ENCODE data around the gene MTARC1.

The MTARC1 gene

DNA sequence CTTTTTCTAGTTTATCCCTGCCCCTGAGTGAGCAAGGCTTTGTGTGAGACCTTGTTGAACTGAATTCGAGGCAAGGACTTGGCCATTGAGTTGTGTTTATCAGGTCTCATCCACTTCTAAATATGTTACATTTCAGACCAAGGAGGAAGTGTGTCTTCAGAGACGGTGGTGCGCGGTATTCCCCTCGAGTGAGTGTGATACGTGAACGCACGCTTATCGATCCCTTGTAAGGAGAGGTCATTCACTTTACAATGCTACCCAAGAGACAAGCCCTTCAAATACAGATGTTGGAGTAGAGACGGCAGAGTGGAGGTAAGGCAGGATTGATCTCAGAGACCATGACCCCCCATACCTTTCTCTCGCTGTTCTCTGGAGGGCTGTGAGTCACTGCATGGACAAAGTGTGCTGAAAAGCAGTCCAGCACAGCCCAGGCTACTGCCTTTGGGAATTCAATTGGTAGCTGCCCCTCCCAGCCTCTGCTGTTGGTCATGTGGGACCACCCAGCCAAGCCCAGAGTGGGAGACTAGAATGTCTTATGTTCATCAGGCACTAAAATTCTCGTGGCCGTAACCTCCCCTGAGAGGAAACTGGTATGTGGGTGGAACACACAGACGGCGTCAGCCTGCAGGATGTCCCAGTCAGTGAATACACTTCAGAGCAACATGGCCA, 16.3 kb upstream of the MTARC1 start:
- FAIRE-seq (no peak), DNase-seq (ENCODE audit: low spot score) (no peak)

DNA sequence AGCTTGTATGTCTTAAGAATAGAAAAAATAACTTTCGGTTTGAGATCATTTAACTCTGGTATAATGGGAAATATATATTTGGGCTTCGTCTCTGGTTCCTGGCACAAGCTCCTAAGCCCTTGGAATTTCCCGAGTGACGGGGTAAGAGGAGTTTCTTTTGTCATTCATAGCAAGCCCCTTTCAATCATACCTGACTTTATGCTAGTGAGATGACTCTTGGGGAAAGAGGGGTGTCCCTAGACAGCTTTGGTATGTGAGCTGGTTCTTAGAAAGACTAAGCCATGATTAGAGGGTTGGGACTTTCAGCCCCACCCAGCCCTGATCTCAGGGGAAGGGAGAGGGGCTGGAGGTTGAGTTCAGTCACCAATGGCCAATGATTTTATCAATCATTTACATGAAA, 13.9 kb upstream of the MTARC1 start:
- no peak for FAIRE-seq
- DNase-seq (ENCODE audit: low spot score), result no peak

DNA sequence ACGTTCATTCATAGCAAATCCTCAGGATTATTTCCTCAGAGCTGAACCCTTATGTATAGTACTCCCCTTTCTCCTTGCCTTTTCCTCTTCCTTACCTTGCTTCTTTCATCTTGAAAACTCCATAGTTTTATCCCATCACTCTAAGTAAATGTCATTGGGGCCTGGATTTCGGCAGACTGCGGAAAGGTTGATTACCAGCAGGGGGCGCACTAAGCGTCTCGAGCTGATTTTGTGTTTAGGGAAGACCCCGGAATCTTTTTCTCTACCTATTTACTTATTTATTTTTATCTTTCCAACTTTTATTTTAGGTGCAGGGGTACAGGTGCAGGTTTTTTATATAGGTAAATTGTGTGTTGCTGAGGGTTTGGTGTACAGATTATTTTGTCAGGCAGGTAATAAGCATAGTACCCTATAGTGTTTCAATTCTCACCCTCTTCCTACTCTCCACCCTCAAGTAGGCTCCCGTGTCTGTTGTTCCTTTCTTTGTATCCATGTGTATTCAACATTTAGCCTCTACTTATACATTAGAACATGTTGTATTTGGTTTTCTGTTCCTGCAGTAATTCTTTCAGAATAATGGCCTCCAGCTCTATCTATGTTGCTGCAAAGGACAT, 11.4 kb upstream of the MTARC1 start:
- FAIRE-seq, result no peak

DNA sequence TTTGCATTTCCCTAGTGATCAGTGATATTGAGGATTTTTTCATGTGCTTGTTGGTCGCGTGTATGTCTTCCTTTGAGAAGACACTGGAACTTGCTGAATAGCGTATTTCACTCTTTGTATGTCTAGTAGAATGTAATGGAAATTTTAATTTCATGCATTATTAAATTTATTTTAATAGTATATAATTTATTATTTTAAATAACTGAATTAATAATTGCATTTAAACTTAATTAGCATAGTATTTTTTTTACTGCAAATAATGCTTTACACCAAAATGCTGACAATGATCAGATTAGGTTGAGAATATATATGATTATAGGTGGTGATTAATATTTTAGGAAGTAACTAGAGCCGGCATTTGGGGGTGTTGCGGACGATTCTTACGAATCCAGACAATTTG, 10.5 kb upstream of the MTARC1 start:
- DNase-seq (ENCODE audit: low spot score) (no peak), FAIRE-seq (no peak)

More for the DNA sequence above, 11.4 kb upstream of the MTARC1 start:
- DNase-seq (ENCODE audit: low spot score), result peak; percentile 46

DNA sequence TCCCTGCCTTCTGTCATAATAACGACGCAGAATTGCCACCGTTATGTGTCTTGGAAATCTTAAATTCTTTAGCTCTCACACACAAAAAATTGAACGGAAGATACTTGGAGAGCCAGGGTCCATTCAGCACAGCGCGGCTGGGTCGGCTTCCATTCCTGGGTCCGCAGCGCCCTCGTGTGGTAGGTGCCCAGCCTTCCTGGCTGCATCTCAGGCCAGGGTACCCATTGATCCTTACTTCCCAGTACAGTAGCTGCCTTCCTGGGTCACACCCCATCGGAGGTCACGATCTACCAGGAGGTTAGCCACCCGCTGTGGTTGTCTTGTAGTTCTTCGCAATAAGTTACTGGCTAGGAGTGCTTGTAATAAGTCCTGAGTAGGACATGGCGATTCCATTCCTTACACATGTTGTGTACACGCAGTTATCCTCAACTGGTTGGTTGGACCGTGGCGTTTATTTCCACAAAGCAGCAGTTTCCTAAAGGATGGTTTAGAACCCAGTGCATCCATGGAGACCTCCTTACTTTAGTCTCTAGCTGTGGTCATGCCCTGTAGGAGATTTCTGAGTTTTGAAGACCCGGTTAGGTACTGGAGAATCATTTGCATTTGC, 9.9 kb upstream of the MTARC1 start:
- peak; percentile 85 for DNase-seq (ENCODE audit: low spot score)
- peak; percentile 65 for FAIRE-seq

DNA sequence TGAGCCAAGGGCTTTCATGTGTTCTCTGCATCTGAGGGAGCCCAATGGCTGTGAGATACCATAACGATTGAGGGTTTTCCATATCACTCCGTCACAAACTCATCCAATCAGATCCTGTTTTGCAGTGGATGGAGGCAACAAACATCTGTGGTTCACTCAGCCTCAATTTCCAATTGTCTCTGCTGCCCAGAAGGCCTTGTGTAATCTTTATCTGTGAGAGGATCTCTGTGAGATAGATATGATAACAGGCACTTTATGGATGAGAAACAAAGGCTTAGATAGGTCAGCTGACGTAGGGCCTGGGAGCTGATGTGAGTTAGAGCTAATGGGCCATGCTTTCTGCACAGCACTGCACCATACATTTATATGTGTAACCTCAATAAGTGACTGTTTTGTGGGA, 3.3 kb upstream of the MTARC1 start:
- DNase-seq (ENCODE audit: low spot score), result no peak
- FAIRE-seq, result no peak

DNA sequence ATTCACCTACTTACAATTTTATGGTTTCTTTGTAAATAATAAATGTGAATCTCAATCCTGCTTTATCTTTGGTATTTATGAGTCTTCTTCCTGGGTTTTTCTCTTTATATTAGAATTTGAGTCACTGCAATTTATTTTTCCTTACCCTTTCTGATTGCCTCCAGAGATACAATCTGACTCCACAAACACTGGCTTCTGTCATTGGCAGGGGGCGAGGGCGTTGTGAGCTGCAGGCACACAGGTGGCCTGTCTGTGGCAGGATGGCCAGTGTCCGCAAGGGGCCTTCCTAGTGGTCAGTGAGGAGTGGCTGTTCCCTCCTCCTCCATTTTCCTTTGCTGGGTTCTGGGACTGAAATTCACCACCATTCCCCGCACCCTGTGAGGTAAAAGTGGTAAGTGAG, 2.0 kb upstream of the MTARC1 start:
- DNase-seq (ENCODE audit: low spot score) (no peak), FAIRE-seq (no peak)

DNA sequence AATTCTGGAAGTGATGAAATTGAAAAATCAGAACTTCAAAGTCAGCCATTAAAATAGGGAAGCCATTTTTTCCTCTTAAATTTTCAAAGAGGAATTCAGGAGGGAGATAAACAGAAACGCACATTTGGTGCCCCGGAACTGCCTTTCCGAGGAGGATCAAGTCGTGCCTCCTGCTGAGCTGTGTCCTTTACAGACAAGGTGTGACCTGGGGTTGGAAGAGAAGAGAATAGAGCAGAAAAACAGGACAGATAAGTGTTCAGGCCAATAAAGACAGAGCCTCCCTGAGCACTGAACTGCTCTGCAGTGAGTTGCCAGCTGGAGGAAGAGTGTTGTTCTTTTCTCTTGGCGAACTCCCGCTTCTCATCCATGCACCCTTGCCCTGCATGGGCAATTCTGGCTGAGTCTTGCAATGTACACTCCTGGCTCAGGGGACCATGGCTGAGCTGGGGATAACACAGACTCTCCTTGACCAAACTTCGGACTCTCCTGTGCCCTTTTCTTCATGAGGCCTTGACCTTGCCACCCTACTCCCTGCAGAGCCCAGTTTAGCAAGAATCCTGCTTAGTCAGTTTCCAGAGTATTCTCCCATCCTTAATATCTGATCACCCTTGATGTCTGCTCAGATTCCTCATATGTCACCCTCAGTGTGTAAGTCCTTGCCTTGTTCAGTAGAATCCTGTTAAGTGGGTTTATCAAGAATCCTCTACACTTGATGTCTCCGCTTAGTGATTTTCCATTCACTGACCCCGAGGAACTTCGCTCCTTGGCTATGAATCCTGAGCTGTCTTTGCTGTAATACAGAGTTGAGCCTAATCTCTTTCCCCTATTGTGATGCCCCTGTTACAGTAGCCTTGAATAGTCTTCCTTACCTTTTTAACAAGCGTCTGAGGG, 1.3 kb upstream of the MTARC1 start:
- FAIRE-seq (no peak), DNase-seq (ENCODE audit: low spot score) (no peak)

DNA sequence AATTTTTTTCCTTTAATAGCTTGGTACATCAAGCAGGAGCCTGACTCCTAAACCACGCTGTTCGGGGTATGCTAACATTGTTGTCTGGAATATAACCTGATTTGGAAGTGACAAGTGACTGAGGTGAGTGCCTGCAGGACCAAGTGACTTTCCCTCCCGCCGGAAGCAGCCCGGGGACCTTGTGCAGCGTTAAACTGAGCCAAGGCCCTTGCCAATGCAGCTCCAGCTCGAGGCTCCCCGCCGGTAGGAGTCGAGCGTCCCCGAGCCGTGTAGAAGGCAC, 716 bp upstream of the MTARC1 start:
- FAIRE-seq (no peak), DNase-seq (ENCODE audit: low spot score) (no peak)

DNA sequence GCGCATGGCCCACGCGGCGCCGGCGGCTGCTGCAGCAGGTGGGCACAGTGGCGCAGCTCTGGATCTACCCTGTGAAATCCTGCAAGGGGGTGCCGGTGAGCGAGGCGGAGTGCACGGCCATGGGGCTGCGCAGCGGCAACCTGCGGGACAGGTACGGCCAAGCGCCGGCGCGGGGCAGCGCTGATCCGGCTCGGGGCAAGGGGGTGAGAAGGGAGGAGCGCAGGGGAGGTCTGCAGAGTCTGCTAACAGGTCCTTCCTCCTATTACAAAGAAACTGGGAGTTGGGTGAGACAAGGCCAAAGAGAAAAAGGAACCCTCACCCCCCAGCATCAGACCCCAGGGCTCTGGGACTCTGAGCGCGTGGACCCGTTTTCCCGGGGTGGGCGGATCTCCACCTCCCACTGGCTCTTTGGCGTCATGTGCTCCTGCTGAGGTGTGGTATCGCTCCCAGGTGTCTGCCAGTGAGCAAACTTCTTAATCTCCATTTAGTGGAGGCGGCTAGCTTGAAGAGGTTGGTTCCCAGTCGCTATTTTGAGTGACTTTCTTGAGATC, 431 bp downstream of the MTARC1 start:
- DNase-seq (ENCODE audit: low spot score), result peak; percentile 43
- no peak for FAIRE-seq

DNA sequence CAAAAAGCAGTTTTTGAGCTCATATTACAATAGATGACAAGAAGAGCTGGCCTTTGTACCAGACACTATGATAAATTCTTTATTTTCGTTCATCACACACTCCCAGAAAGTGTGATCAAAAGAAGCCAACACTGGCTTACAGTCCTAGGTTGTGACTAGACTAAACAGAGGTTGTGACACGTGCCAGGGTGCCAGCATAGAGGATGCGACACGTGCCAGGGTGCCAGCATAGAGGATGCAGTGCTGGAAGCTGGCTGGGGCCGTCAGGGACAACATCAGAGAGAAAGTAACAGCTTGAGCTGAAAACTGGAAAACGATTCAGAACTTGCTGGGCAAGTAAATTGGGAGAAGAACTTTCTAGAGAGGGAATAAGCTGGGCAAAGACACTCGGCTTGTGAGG, 2.2 kb downstream of the MTARC1 start:
- DNase-seq (ENCODE audit: low spot score) (no peak), FAIRE-seq (no peak)

DNA sequence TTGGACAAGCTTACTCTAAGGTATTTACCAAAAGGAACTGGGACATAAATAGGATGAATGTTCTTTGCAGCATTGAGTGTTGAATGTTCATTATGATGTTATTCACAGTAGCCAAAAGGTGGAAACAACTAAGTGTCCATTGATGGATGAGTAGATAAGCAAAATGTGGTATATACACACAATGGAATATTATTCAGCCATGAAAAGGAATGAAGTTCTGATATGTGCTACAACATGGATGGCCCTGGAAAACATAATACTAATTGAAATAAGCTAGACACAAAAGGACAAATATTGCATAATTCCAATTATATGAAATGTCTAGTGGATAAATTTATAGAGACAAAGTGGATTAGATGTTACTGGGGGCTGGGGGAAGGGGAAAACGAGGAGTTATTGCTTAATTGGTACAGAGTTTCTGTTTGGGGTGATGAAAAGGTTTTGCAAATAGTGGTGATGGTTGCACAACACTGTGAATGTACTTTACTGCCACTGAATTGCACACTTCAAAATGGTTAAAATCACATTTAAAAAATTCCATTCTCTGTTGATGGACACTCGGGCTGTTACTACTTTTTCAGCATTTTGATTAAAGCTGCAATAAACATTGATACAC, 2.9 kb downstream of the MTARC1 start:
- no peak for FAIRE-seq
- no peak for DNase-seq (ENCODE audit: low spot score)

DNA sequence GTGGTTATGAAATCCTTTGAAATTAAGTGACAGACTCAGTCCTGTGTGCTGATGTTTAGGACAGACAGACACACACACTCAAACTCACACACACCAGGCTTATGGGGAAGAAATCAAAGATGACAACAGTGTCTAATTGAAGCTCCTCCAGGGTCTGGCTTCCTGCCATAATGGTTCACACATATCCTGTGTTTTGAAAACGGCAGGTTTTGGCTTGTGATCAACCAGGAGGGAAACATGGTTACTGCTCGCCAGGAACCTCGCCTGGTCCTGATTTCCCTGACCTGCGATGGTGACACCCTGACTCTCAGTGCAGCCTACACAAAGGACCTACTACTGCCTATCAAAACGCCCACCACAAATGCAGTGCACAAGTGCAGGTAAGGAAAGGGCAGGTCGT, 4.6 kb downstream of the MTARC1 start:
- no peak for FAIRE-seq
- DNase-seq (ENCODE audit: low spot score), result no peak

DNA sequence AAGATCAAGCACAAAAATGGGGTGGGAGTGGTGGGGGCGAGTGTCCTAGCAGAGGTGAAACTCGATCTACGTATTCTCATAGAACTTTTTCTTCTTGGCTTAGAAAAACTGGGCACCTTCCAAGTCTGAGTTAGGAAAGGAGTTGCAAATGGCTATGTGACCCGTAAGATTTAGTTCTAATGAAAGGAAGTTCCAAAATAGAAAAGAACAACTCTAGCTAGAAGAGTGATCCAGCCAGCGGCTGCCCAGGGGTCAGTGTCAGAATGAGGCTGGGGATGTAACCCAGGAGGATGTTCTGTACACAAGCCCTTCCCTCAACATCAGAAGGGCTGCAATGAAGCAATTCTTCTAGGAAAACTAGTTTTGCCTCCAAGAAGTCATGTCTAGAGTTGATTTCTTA, 5.2 kb downstream of the MTARC1 start:
- DNase-seq (ENCODE audit: low spot score) (no peak), FAIRE-seq (no peak)

DNA sequence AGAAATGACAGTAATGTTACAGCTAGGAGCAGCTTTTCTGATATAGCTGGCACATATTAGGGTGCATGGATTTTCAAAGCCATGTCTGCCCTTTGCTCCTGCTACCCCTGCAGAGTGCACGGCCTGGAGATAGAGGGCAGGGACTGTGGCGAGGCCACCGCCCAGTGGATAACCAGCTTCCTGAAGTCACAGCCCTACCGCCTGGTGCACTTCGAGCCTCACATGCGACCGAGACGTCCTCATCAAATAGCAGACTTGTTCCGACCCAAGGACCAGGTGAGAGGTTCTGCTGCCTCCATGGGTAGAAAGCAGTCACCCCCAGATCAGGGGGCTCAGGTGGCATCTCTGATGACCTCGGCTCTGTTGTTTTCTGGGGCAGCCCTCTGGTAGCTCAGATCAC, 9.8 kb downstream of the MTARC1 start:
- FAIRE-seq (no peak), DNase-seq (ENCODE audit: low spot score) (no peak)

DNA sequence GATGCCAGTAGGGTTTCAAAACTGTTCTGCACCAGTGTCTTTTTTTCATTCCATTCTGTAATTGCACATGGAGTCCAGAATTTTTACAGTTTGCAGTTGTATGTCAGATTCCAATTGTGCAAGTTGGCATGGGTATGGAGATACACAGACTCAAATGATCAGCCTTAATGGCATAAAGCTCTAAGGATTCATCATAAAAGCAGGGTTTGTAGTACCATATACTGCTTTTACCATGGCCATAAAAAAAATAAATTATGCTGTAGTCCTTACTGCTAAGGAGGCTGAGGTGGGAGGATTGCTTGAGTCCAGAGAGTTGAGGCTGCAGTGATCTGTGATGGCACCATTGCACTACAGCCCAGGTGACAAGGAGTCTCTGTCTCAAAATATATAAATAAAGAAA, 10.3 kb downstream of the MTARC1 start:
- FAIRE-seq (no peak), DNase-seq (ENCODE audit: low spot score) (no peak)

DNA sequence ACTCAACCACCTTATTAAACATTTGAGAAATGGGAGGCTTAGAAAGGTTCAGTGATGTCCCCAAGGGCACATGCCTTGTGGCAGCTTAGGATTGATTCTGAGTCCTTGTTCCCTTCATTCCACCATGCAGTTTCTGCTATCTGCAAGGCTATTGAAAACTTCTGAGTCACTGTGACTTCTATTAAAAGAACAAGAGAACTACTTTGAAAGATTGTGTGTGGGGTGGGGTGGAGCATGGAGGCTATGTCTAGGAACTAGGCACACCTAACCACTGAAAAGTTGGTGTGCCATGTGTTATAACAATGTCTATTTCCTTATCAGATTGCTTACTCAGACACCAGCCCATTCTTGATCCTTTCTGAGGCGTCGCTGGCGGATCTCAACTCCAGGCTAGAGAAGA, 10.8 kb downstream of the MTARC1 start:
- FAIRE-seq, result no peak

DNA sequence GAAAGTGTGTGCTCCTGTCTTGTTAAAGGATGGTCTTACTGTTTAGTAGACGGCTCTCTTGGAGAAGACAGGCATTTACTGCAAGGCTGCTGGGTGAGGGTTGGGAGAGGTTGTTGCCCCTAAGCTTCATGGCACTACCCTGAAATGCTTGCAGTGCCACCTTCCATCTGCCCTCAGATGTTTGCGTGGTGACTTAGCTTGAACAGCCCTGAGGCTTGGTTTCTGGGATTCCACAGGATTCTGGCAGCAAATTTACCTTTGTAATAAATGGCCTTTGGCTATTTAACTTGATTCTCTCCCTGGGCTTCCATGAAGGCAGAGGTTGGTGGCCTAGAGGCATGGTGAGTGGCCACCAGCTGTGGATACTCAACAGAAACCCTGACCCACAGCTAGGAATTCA, 11.6 kb downstream of the MTARC1 start:
- no peak for DNase-seq (ENCODE audit: low spot score)
- no peak for FAIRE-seq

More for the DNA sequence above, 10.8 kb downstream of the MTARC1 start:
- no peak for DNase-seq (ENCODE audit: low spot score)

DNA sequence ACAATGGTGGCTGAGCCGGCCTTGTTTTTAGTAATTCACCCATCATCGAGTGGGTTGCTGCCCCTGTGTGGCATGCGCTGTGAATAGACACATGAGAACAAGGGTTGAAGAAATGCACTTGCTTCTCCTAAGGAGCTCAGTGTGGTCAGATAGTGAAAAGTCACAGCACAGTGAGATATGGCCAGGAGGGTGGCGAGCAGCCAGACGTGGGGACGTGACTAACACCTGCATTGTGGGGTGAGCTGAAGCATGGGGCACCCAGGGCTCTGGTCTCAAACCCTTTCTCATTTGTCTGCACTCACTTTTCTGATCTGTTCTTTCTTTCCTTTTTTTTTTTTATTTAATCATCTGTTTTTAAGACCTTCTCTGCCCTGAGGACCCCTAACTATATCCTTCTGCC, 13.5 kb downstream of the MTARC1 start:
- no peak for FAIRE-seq

DNA sequence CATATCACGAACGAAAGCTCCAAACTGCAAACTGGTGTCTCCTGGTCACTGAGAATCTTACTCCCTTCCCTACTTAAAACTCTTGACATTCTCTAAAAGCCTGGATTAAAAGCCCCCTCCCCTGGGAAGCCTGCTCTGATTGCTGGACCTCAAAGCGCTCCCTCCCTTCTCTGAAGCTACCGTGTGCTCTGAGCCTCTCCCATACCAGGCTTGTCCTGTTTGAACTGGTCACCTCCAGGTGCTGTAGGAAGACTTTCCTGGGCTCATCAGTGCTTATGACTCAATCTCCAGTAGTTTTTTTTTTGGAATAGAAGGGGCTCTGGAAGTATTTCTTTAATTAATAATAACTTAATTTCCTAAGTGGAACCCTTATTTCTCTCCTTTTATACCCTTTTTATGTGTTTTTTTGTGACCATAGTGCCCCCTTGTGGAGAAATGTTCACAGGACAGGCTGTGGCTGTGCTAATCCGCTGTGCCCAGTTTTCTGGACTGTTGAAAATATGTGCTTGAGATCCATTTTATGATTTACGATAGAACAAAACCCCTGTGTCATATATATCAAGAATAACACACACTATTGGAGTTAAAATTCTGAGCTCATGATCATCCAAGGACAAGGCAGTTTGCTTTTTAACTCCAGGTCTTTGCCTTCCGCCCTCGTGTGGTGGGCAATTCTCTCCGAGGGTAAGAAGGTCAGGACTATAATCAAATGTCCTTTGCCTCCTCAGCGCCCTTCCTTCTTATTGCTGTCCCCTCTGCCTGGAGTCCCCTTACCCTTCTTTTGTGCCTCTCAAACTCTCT, 16.9 kb downstream of the MTARC1 start:
- FAIRE-seq (no peak), DNase-seq (ENCODE audit: low spot score) (peak; percentile 51)

More for the DNA sequence above, 13.5 kb downstream of the MTARC1 start:
- no peak for DNase-seq (ENCODE audit: low spot score)

DNA sequence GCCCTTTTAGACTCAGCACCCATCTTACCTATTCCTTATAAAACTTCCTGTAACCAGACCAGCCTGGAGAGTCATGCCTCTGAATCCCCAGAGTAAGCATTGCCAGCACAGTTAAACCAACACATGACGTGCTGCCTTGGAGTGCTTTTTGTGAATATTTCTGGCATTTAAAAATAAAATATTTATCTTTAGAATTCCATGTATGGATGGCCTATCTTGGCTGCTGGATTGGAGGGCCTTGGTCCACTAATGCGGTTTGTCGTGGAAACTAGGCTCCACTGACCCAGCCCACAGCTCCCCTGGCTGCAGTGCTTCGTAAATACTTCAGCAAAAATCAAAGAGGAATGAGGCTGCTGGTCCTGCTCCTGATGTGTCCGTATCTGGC, 17.5 kb downstream of the MTARC1 start:
- DNase-seq (ENCODE audit: low spot score), result no peak
- FAIRE-seq, result no peak

Measured in urothelium cell line (cell line).